ENCODE data around the gene STIMATE. TPM values are rescaled to one million over a fixed set of nuclear protein-coding genes. Genes with fewer than 3 reads are reported as not detected.

Gene STIMATE
- total and polyA plus RNA-seq, 2 of the 4 experiments (the other 2 are of a cell fraction) = 10.6 to 17.8 TPM

GRCh38 chr3:52798376-52798977 is 98.9 kb downstream of the STIMATE start:
- Histone ChIP-seq H3K9me1 (ENCODE audit: insufficient read depth, low read length) (no peaks in the 10 kb centered on the region), H2AK9ac (replicated peaks; ENCODE audit: low read depth, low read length, poor library complexity) (peak overlapping the region; percentile 58), H3K4me1 (ENCODE audit: control insufficient read depth, insufficient read depth, low read length) (peaks cover 5% of the 10 kb centered on the region; the same call in 1 of the 2 replicates), H2BK5ac (ENCODE audit: low read depth, low read length, poor library complexity, severe bottlenecking) (no peak overlapping the region), H3K36me3 (ENCODE audit: control insufficient read depth, insufficient read depth, low read length) (no peaks in the 10 kb centered on the region), H3K27ac (ENCODE audit: insufficient read depth, low read length) (no peak overlapping the region), H4K5ac (ENCODE audit: low read depth, low read length) (no peak overlapping the region), H3K4ac (ENCODE audit: low read depth, low read length) (no peak overlapping the region), H4K91ac (ENCODE audit: insufficient read depth, low read depth, low read length) (no peak overlapping the region), H3K56ac (ENCODE audit: extremely low read depth, insufficient read depth, low read length) (no peak overlapping the region), H3K9me3 (ENCODE audit: control insufficient read depth, insufficient read depth, low read length) (no peaks in the 10 kb centered on the region), H3K23ac (ENCODE audit: low read depth, low read length) (no peak overlapping the region; the same call in 1 of the 2 replicates), H3K4me2 (ENCODE audit: low read depth, low read length) (no peak overlapping the region), H3K4me3 (ENCODE audit: insufficient read depth, low read depth, low read length) (no peak overlapping the region), H3K14ac (replicated peaks; ENCODE audit: low read depth, low read length) (no peak overlapping the region), H3K79me1 (ENCODE audit: low read depth in 1 of 2, low read length in 2 of 2) (no peaks in the 10 kb centered on the region), H3K27me3 (ENCODE audit: control insufficient read depth, insufficient read depth, low read length) (no peaks in the 10 kb centered on the region), H4K8ac (ENCODE audit: low read depth in 2 of 2, low read length in 2 of 2) (no peak overlapping the region), H3K9ac (ENCODE audit: low read depth, low read length) (no peak overlapping the region), H2AFZ (replicated peaks; ENCODE audit: low read length, poor library complexity) (peak overlapping the region; percentile 60), H2BK120ac (ENCODE audit: low read depth, low read length) (no peak overlapping the region), H2AK5ac (ENCODE audit: low read depth, low read length) (no peak overlapping the region), H3K18ac (ENCODE audit: low read depth, low read length) (no peak overlapping the region), H2BK15ac (ENCODE audit: low read depth, low read length) (no peak overlapping the region), H2BK20ac (ENCODE audit: low read depth, low read length) (no peak overlapping the region), H4K20me1 (ENCODE audit: insufficient read depth, low read length) (no peaks in the 10 kb centered on the region)
- intact Hi-C loops (cut with micrococcal nuclease) = no loop called here
- no peak for DNase-seq
- CTCF ChIA-PET = interaction anchor here (0.6 kb wide), 1 partner anchor 26 kb away, joined by 3 read pairs; no protein-coding TSS in a partner anchor
- ATAC-seq (ENCODE audit: low read depth) = peak; percentile 7
- dilution Hi-C loops (cut with HindIII; ENCODE audit: low sequenced_read_pairs, unreplicated experiment) = no loop called here
- WGBS, 2 experiments (ENCODE audit: extremely low coverage in 2 of 2, insufficient read length in 1 of 2) = 100% methylated on average over 1 of the region's 10 CpGs; no CpG with 5 or more reads in 1 of the 2 experiments
- BruUV-seq (replicated peaks) = no TSS peak
- in situ Hi-C loops (cut with MboI; ENCODE audit: low sequenced_read_pairs) = no loop called here
- POLR2A ChIA-PET (ENCODE audit: unreplicated experiment) = no interaction called here
- TF ChIP-seq NFE2L2 (IDR thresholded peaks at IDR 0.05; ENCODE audit: low read depth, low read length) (no peak), USF2 (IDR thresholded peaks at IDR 0.05; ENCODE audit: low read depth, low read length) (no peak), SMC3 (IDR thresholded peaks at IDR 0.05; ENCODE audit: low read depth, low read length) (no peak)

Measured in IMR-90 (cell line).